Measurements from ENCODE around the gene COBL.
A peak's percentile ranks its signal among the peaks of the same experiment; 100 is the strongest.

Gene COBL

GRCh38 chr7:51073171-51073570 is 243.4 kb downstream of the COBL start:
- DNase-seq (ENCODE audit: low spot score) = no peak

DNA sequence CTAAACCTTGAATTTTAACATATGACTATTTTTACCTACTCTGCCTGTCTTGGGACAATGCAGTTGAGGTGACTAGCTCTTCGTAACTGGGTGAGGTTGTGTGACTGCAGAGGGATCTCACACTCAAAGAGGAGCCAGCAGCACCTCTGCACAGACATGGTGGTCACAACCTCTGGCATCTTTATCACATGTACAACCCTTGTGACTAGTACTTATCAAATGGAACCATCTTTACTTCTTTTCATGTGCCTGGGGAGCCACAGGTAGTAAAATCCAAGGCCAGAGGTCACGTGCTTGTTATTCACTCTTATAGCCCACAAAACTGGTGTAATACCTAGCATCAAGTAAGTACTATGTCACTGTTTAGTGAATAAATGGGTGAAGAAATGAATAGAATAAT is 244.3 kb downstream of the COBL start:
- no peak for DNase-seq (ENCODE audit: low spot score)

- no peak for DNase-seq (ENCODE audit: low spot score)
Measured at GRCh38 chr7:51071427-51071826, 245.2 kb downstream of the COBL start.

DNA sequence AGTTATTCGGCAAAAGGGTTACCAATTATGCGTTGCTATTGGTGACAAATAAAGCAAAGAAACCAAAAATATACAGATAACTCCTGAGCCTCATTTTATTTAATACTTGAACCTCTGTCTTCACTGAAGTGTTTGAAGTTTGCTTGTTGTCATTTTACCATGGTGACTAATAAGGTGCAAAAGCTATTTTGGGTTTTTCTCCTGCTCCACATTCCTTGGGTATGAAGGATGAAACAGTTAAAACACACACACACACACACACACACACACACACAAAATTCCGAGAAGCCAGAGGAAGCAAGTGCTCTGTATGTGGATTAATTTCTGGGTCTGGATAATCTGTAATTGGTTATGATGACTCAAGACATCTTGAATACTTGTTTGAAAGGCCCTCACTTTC is 246.5 kb downstream of the COBL start:
- DNase-seq (ENCODE audit: low spot score) = no peak

GRCh38 chr7:51069411-51070083 is 247.1 kb downstream of the COBL start:
- DNase-seq (ENCODE audit: low spot score) = peak; percentile 37

GRCh38 chr7:51068401-51068800 is 248.2 kb downstream of the COBL start:
- DNase-seq (ENCODE audit: low spot score) = no peak

- DNase-seq (ENCODE audit: low spot score) = peak; percentile 53
Measured at GRCh38 chr7:51067757-51068156, 248.9 kb downstream of the COBL start.

DNA sequence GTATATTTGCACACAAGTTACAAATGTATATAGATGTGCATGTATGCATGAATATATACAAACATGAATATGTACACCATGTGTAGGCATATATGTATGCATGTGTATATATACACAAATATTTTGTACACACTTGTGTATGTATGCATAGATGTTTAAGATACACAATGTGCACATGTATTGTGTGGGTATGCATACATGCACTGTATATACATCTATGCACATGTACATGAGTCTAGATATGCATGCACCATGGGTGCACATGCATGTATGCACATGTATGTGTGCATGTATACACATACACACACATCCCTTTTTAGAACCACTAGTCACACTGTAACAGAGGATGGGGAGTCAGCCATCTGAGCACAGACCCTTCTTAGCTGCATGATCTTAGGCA is 249.4 kb downstream of the COBL start:
- no peak for DNase-seq (ENCODE audit: low spot score)

- no peak for DNase-seq (ENCODE audit: low spot score)
Measured at GRCh38 chr7:51066405-51066882, 250.2 kb downstream of the COBL start.

GRCh38 chr7:51065766-51066165 is 250.8 kb downstream of the COBL start:
- no peak for DNase-seq (ENCODE audit: low spot score)

DNA sequence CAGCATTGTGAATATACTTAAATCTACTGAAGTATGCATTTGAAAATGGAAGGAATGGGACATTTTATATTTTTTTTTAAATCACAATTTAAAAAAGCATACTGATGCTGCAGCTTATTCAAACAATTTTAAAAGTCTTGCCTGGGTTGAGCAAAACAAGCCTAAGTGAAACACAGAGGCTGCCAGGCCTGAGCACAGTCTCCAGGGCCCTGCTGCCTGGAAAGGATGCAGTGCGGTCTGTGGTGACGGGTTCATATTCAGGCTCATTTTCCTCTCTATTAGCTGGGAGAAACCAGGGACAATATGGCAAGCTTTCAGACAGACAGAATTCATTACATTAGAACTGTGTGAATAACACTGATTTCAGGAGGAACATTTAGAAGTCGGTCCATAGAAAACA is 251.9 kb downstream of the COBL start:
- no peak for DNase-seq (ENCODE audit: low spot score)

DNA sequence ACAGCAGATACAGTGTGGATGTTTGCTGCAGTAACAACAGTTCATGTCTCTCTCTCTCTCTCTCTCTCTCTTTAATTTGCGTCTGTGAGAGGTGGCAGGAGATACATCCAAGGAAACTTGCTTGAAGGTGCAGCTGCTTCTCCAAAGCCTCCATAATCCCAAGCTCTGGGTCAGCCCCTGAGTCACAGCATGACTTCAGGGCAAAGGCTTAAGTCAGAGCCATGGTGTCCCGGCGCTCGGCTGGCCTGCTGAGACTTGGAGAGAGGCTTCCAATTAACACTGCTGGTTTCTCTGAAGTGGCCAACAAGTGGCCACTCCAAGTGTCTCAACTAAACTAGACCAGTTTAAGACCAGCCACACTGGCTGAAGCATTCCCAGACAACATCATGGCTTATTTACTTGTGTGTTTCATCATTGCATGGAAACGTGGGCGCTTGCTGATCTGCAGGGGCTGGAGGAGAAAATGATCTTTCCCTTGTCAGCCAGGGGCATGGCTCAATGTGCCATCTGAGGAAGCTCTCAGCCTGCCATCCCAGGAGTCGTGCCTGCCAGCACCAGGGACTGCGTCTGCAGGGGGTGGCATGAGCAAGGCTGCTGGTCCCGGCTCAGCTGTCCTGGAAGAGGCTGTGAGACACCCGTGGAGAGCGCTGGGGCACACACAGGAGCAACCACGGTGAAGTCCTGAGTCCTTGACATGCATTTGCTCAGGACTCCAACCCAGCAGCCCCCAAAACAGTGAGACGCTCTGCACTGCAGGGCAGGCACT is 254.2 kb downstream of the COBL start:
- peak; percentile 35 for DNase-seq (ENCODE audit: low spot score)

- DNase-seq (ENCODE audit: low spot score) = no peak
Measured at GRCh38 chr7:51060536-51060935, 256.1 kb downstream of the COBL start.

DNA sequence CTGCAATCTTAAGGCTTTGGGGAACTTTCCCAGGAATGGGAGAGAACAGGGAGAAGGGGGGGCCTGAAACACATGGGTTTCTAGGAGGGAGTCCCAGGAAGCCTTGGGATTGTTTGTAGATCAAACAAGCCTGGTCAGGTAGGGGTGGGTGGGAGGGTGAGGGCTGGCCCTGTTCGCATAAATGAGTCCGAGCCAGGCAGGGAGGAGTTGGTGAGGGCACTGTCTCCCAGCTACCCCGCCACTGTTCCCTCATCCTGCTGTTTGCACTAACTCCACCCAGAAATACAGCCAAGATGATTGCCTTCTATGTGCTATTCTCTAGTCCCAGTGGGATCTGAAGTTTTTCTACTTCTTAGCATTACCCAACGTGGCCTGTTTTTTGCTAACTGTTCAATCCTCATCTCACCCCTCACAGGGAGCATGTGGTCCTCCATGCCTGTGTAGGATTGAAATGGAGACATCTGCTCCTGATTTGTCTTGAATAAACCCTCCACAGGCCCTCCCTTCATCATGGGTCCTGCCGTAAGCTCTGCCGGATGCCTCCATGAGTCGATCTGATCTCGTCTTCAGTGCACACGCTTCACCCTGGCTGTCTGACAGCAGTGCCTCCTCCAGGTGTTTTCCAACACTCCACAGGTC is 257.0 kb downstream of the COBL start:
- DNase-seq (ENCODE audit: low spot score) = no peak

GRCh38 chr7:51058764-51059163 is 257.8 kb downstream of the COBL start:
- no peak for DNase-seq (ENCODE audit: low spot score)

GRCh38 chr7:51055039-51055840 is 261.4 kb downstream of the COBL start:
- DNase-seq (ENCODE audit: low spot score) = no peak

DNA sequence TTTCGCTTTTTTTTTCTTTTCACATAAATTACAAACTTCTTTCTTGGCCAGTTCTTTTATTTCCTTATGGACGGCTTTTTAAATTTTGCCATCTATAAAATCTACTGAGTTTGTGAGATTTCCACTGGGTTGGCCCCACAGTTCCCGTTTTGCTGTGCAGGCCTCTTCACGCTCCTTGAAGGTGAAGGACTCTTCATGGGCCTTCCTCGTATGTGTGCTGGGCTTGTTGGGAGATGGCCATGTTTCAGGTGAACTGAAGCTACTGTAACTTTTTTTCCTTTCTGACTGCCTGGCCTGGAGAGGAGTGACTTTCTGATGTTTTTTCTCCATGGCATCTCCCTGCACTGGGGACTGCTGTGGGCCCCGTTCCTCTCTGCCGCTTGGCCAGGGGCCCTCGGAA is 262.4 kb downstream of the COBL start:
- DNase-seq (ENCODE audit: low spot score) = no peak

DNA sequence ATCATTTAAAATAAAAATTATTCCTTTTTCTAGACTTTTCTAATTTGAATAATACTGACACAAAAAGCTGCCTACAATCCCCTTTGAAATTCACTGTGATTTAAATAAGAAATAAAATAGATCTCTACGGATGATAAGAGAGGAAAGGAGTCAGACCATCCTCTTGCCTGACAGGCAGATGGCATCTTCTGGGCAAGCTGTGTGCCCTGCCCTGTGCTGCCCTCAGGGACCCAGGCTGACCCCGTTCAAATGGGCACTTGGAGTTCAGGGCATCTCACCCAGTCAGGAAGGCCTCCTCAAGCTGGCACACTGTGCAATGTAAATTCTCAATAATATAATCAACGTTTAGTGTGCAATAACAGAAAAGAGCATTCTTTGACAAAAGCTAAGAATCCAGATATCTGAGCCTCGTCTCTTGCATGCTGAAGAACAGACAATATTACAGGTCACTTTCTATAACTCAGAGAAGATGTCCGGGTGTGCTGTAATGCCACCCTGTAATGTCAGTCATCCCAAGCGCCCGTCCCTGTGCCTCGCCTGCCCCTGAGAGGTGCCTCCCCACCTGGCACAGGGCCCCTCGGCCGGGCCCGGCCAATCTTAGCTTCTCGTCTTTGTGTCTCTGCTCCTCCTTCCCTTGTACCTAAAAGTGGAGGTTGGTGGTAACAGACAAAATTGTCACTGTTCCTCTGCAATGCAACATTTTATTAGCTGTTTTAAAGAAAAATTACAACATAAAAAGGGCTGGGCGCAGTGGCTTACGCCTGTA is 263.3 kb downstream of the COBL start:
- DNase-seq (ENCODE audit: low spot score) = no peak

DNA sequence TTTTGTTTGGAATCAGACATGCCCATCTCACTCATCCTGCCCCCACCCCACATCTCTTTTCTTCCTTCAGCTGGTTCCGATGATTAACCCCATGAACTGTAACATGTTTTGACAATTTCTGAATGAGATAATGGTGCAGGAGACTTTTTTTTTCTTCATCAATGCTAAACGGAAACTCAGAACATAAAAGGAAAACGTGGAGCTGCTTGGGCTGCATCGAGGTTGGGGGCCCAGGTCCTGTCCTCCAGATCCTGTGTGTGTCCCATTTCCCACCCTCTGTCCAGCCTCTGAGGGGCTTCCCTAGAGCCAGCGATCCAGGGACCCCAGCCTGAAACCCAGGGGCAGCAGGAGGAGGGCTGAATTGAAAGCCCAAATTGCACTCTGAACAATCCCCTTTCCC is 270.1 kb downstream of the COBL start:
- DNase-seq (ENCODE audit: low spot score) = no peak

GRCh38 chr7:51046103-51046466 is 270.5 kb downstream of the COBL start:
- DNase-seq (ENCODE audit: low spot score) = no peak

GRCh38 chr7:51045319-51046102 is 271.1 kb downstream of the COBL start:
- DNase-seq (ENCODE audit: low spot score) = no peak

Data from cerebellar cortex (tissue), 1 donor.